ENCODE measurements around the gene GIGYF2.
A peak's percentile ranks its signal among the peaks of the same experiment; 100 is the strongest.

The GIGYF2 gene

DNA sequence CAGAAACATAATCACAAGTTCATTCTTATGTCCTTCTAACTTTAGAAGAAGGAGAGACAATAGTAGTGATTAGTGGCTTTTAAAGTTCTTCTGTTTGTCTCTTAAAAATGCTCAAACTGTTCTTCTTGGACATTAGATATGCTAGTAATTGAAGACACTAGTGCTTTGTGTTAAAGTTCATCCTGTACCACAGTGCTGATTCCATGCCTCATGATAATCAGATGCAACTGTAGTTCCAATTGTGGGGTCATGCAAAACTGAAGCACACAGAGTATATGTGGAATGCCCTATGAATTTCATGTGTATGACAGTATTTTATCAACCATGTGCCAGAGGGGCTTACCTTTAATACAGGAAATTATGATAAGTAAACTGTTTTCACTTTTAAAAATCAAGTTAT, 90.7 kb downstream of the GIGYF2 start:
- no peak for TF ChIP-seq CTCF (conservative IDR thresholded peaks at IDR 0.05; ENCODE audit: low read depth, low read length)
- no peak for DNase-seq (ENCODE audit: low read depth)
- H3K4me3 ChIP-seq (ENCODE audit: low read length): no peak overlapping the region

- no peak for DNase-seq (ENCODE audit: low read depth)
- H3K4me3 ChIP-seq (ENCODE audit: low read length): no peak overlapping the region
- no peak for TF ChIP-seq CTCF (conservative IDR thresholded peaks at IDR 0.05; ENCODE audit: low read depth, low read length)
These were observed 92.0 kb downstream of the GIGYF2 start for GRCh38 chr2:232789082-232789481.

GRCh38 chr2:232791518-232791917, 94.4 kb downstream of the GIGYF2 start:
- no peak for TF ChIP-seq CTCF (conservative IDR thresholded peaks at IDR 0.05; ENCODE audit: low read depth, low read length)

GRCh38 chr2:232793271-232793670, 96.1 kb downstream of the GIGYF2 start:
- DNase-seq (ENCODE audit: low read depth): peak; percentile 10
- H3K4me3 ChIP-seq (ENCODE audit: low read length): no peak overlapping the region
- no peak for TF ChIP-seq CTCF (conservative IDR thresholded peaks at IDR 0.05; ENCODE audit: low read depth, low read length)

More at GRCh38 chr2:232791518-232791917, 94.4 kb downstream of the GIGYF2 start:
- H3K4me3 ChIP-seq (ENCODE audit: low read length): no peak overlapping the region
- no peak for DNase-seq (ENCODE audit: low read depth)

GRCh38 chr2:232794981-232795380, 97.8 kb downstream of the GIGYF2 start:
- no peak for DNase-seq (ENCODE audit: low read depth)
- no peak for TF ChIP-seq CTCF (conservative IDR thresholded peaks at IDR 0.05; ENCODE audit: low read depth, low read length)
- H3K4me3 ChIP-seq (ENCODE audit: low read length): no peak overlapping the region

- no peak for TF ChIP-seq CTCF (conservative IDR thresholded peaks at IDR 0.05; ENCODE audit: low read depth, low read length)
- H3K4me3 ChIP-seq (ENCODE audit: low read length): no peak overlapping the region
- DNase-seq (ENCODE audit: low read depth): no peak
These were observed 98.8 kb downstream of the GIGYF2 start for GRCh38 chr2:232795920-232796319.

DNA sequence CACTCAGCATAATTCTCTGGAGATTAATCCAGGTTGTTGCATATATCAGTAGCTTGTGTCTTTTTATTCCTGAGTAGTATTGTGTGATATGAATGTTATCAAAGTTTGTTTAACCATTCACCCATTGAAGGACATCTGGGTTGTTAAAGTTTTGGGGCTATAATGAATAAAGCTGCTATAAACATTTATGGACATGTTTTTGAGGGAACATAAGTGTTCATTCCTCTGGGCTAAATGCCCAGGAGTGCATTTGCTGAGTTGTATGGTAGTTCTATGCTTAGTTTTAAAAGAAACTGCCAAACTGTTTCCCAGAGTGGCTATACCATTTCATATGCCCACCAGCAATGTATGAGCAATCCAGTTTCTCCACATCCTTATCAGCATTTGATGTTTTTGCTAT, 101.1 kb downstream of the GIGYF2 start:
- no peak for TF ChIP-seq CTCF (conservative IDR thresholded peaks at IDR 0.05; ENCODE audit: low read depth, low read length)
- no peak overlapping the region for H3K4me3 ChIP-seq (ENCODE audit: low read length)
- no peak for DNase-seq (ENCODE audit: low read depth)
